Measurements from ENCODE around the gene TRIM25.

Gene TRIM25

GRCh38 chr17:56896217-56896967 is 17.5 kb downstream of the TRIM25 start:
- no peak for DNase-seq (ENCODE audit: low read depth)

GRCh38 chr17:56894859-56895455 is 18.9 kb downstream of the TRIM25 start:
- no peak for DNase-seq (ENCODE audit: low read depth)

- DNase-seq (ENCODE audit: low read depth), result no peak
Observed at GRCh38 chr17:56893503-56893902, 20.3 kb downstream of the TRIM25 start.

GRCh38 chr17:56892333-56892732 is 21.5 kb downstream of the TRIM25 start:
- no peak for DNase-seq (ENCODE audit: low read depth)

- peak; percentile 14 for DNase-seq (ENCODE audit: low read depth)
Observed at GRCh38 chr17:56891751-56892150, 22.1 kb downstream of the TRIM25 start.

- DNase-seq (ENCODE audit: low read depth), result no peak
Observed at GRCh38 chr17:56890906-56891674, 22.8 kb downstream of the TRIM25 start.

GRCh38 chr17:56890390-56890789 is 23.5 kb downstream of the TRIM25 start:
- no peak for DNase-seq (ENCODE audit: low read depth)

- DNase-seq (ENCODE audit: low read depth), result peak; percentile 56
Observed at GRCh38 chr17:56887552-56888467, 26.0 kb downstream of the TRIM25 start.

- peak; percentile 12 for DNase-seq (ENCODE audit: low read depth)
Observed at GRCh38 chr17:56887105-56887504, 26.7 kb downstream of the TRIM25 start.

GRCh38 chr17:56886288-56886731 is 27.5 kb downstream of the TRIM25 start:
- DNase-seq (ENCODE audit: low read depth), result no peak

GRCh38 chr17:56885312-56885657 is 28.6 kb downstream of the TRIM25 start:
- DNase-seq (ENCODE audit: low read depth), result no peak

- DNase-seq (ENCODE audit: low read depth), result no peak
Observed at GRCh38 chr17:56884483-56885311, 29.2 kb downstream of the TRIM25 start.

GRCh38 chr17:56883616-56884015 is 30.2 kb downstream of the TRIM25 start:
- DNase-seq (ENCODE audit: low read depth), result no peak

- DNase-seq (ENCODE audit: low read depth), result no peak
Observed at GRCh38 chr17:56881685-56882295, 32.1 kb downstream of the TRIM25 start.

- DNase-seq (ENCODE audit: low read depth), result no peak
Observed at GRCh38 chr17:56880571-56880970, 33.3 kb downstream of the TRIM25 start.

- no peak for DNase-seq (ENCODE audit: low read depth)
Observed at GRCh38 chr17:56880133-56880532, 33.7 kb downstream of the TRIM25 start.

- no peak for DNase-seq (ENCODE audit: low read depth)
Observed at GRCh38 chr17:56879280-56879679, 34.6 kb downstream of the TRIM25 start.

- DNase-seq (ENCODE audit: low read depth), result no peak
Observed at GRCh38 chr17:56876766-56877179, 37.1 kb downstream of the TRIM25 start.

- peak; percentile 6 for DNase-seq (ENCODE audit: low read depth)
Observed at GRCh38 chr17:56870081-56870651, 43.7 kb downstream of the TRIM25 start.

- no peak for DNase-seq (ENCODE audit: low read depth)
Observed at GRCh38 chr17:56868716-56869115, 45.1 kb downstream of the TRIM25 start.

All from ELR (cell line).